Progenitor cell of endocrine pancreas (in vitro differentiated cells): ENCODE results near the gene TAF4. TPM values are rescaled to one million over a fixed set of nuclear protein-coding genes. Genes with fewer than 3 reads are reported as not detected.

ENCODE experiments used
- DNase-seq: peaks from one replicate; pipeline ENCODE4 v3.0.0; 2021; ENCODE audit warnings: low spot score; ENCODE audit not compliant: unreplicated experiment
- H3K27ac Mint-ChIP-seq: 2 replicates; pipeline ENCODE4 v1.8.0; 2021; ENCODE audit warnings: mild to moderate bottlenecking, moderate library complexity, mixed read lengths
- H3K27me3 Mint-ChIP-seq: 2 replicates; pipeline ENCODE4 v1.8.0; 2021; ENCODE audit warnings: mixed read lengths
- H3K36me3 Mint-ChIP-seq: 2 replicates; pipeline ENCODE4 v1.8.0; 2022; ENCODE audit warnings: mixed read lengths; ENCODE audit not compliant: insufficient read depth
- H3K4me1 Mint-ChIP-seq: 2 replicates; pipeline ENCODE4 v1.8.0; 2021; ENCODE audit warnings: low read depth, mixed read lengths
- H3K4me3 Mint-ChIP-seq: 2 replicates; pipeline ENCODE4 v1.8.0; 2021; ENCODE audit warnings: low read depth, mild to moderate bottlenecking, moderate library complexity, mixed read lengths
- H3K9me3 Mint-ChIP-seq: 2 replicates; pipeline ENCODE4 v1.8.0; 2021; ENCODE audit warnings: low read depth, mixed read lengths
- CTCF ChIP-seq: fragments of 200-600 bp; sonication (generic); IDR thresholded peaks from one replicate; pipeline ENCODE4 v1.5.0; 2021; ENCODE audit warnings: antibody characterized with exemption, mild to moderate bottlenecking; ENCODE audit not compliant: unreplicated experiment
- total RNA-seq: library from RNA; stranded (reverse); gene quantifications from 2 replicates; pipeline ENCODE4 v1.2.1, GENCODE V29; 2021

Gene TAF4
- total RNA-seq, 1 donor from 2014 or later: 34.7 TPM

GRCh38 chr20:61929561-61929960, 136.1 kb downstream of the TAF4 start:
- no peaks in the 10 kb centered on the region for H3K4me1 Mint-ChIP-seq
- no peak for TF ChIP-seq CTCF
- H3K27ac Mint-ChIP-seq: no peak overlapping the region
- H3K27me3 Mint-ChIP-seq: no peaks in the 10 kb centered on the region
- no peaks in the 10 kb centered on the region for H3K36me3 Mint-ChIP-seq
- no peak for DNase-seq
- no peaks in the 10 kb centered on the region for H3K9me3 Mint-ChIP-seq
- H3K4me3 Mint-ChIP-seq: no peak overlapping the region

DNA sequence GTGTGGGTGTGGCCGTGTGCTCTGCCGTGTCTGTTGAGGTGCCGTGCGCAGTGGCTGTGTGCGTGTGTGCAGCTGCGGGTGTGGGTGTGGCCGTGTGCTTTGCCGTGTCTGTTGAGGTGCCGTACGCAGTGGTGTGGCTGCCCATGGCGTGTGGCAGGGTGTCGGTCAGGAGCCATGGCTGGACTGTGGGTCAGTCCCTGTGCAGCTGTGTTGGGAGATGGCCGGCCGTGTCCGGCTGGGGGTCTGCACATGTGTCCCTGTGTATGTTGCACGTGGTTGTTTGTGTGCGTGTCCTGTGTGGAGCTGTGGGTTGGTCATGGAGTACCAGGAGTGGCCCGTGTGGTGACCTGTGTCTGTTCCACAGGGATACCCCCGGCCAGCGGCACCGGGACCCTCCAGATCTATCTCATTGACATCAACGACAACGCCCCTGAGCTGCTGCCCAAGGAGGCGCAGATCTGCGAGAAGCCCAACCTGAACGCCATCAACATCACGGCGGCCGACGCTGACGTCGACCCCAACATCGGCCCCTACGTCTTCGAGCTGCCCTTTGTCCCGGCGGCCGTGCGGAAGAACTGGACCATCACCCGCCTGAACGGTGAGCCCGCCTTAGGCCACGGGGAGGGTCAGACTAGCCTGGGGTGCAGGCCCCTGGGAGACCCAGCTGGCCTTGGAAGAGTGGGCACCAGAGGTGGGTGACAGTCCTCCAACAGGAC, 137.7 kb downstream of the TAF4 start:
- H3K4me1 Mint-ChIP-seq: no peaks in the 10 kb centered on the region
- TF ChIP-seq CTCF: no peak
- H3K36me3 Mint-ChIP-seq: no peaks in the 10 kb centered on the region
- H3K27ac Mint-ChIP-seq: no peak overlapping the region
- no peaks in the 10 kb centered on the region for H3K9me3 Mint-ChIP-seq
- no peaks in the 10 kb centered on the region for H3K27me3 Mint-ChIP-seq
- no peak for DNase-seq
- no peak overlapping the region for H3K4me3 Mint-ChIP-seq

GRCh38 chr20:61927193-61927825, 138.4 kb downstream of the TAF4 start:
- no peaks in the 10 kb centered on the region for H3K27me3 Mint-ChIP-seq
- no peak for DNase-seq

DNA sequence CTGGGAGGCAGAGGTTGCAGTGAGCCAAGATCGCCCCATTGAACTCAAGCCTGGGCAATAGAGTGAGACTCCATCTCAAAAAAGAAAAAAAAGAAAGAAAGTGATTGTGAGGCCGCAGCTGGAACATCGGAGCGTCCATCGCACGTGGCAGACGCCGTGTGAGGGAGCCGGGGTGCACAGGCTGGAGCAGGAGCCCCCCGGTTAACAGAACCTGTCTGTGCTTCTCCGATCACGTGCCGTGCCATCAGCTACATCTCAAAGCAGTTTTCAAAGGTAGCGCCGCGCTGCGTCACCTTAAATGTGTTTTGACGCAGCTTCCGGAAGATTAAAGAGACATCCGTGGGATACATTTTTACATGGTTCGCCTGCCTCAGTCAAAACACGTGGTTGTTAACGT, 138.9 kb downstream of the TAF4 start:
- H3K4me3 Mint-ChIP-seq: no peak overlapping the region
- H3K9me3 Mint-ChIP-seq: no peaks in the 10 kb centered on the region
- TF ChIP-seq CTCF: no peak
- no peaks in the 10 kb centered on the region for H3K4me1 Mint-ChIP-seq
- H3K27ac Mint-ChIP-seq: no peak overlapping the region
- no peak for DNase-seq
- no peaks in the 10 kb centered on the region for H3K36me3 Mint-ChIP-seq
- no peaks in the 10 kb centered on the region for H3K27me3 Mint-ChIP-seq

More at GRCh38 chr20:61927193-61927825, 138.4 kb downstream of the TAF4 start:
- TF ChIP-seq CTCF: no peak
- H3K9me3 Mint-ChIP-seq: no peaks in the 10 kb centered on the region
- no peak overlapping the region for H3K27ac Mint-ChIP-seq
- H3K36me3 Mint-ChIP-seq: no peaks in the 10 kb centered on the region
- no peak overlapping the region for H3K4me3 Mint-ChIP-seq
- H3K4me1 Mint-ChIP-seq: no peaks in the 10 kb centered on the region

DNA sequence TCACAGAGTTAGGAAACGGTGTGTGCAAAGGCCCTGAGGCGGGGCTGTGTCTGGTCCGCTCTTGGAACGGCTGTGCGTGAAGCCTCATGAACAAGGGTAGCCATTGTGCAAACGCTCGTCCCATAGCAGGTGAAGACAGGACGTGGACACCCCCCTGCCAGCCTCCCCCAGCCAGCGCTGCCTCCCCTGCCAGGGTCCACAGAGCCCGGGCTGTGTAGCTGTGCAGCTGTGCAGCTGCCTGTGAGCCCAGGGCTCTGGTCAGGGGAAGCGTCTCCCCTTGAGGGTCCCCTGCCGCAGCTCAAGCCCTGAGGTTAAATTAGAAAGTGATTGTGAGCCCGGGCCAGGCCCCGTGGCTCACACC, 139.4 kb downstream of the TAF4 start:
- Mint-ChIP-seq H3K27me3 (no peaks in the 10 kb centered on the region), H3K9me3 (no peaks in the 10 kb centered on the region), H3K27ac (no peak overlapping the region), H3K4me3 (no peak overlapping the region), H3K4me1 (no peaks in the 10 kb centered on the region), H3K36me3 (no peaks in the 10 kb centered on the region)
- TF ChIP-seq CTCF: no peak
- DNase-seq: no peak
